Astrocyte (in vitro differentiated cells and primary cell): Measurements from ENCODE around the gene CXCR4. TPM values are rescaled to one million over a fixed set of nuclear protein-coding genes. Genes with fewer than 3 reads are reported as not detected.

Experiments used
- DNase-seq: peaks from one replicate; pipeline ENCODE4 v3.0.0-alpha.2; 2010; ENCODE audit warnings: low read depth
- FAIRE-seq: peaks from 2 replicates; lab custom pipeline; 2011; peaks lifted over from hg19 to GRCh38; lab: Jason Lieb, UNC
- H2AFZ ChIP-seq: 2 replicates; pipeline ENCODE4 v1.6.0; 2012; ENCODE audit warnings: low read depth, low read length, inconsistent platforms
- H3K27ac ChIP-seq: 2 replicates; pipeline ENCODE4 v1.5.1; 2011; ENCODE audit warnings: low read depth, low read length, inconsistent platforms
- H3K27me3 ChIP-seq: 2 replicates; pipeline ENCODE4 v1.6.0; 2011; ENCODE audit warnings: low read length, inconsistent platforms; ENCODE audit not compliant: insufficient read depth
- H3K36me3 ChIP-seq: 2 replicates; pipeline ENCODE4 v1.5.1; 2011; ENCODE audit warnings: low read length, inconsistent platforms; ENCODE audit not compliant: insufficient read depth
- H3K4me1 ChIP-seq: 2 replicates; pipeline ENCODE4 v1.5.1; 2011; ENCODE audit warnings: low read length, inconsistent platforms; ENCODE audit not compliant: insufficient read depth
- H3K4me2 ChIP-seq: 2 replicates; pipeline ENCODE4 v1.6.0; 2012; ENCODE audit warnings: low read length, inconsistent platforms
- H3K4me3 ChIP-seq: 2 replicates; pipeline ENCODE4 v1.5.1; 2011; ENCODE audit warnings: low read depth, mild to moderate bottlenecking, low read length, inconsistent platforms; ENCODE audit not compliant: insufficient read depth
- H3K79me2 ChIP-seq: 2 replicates; pipeline ENCODE4 v1.6.0; 2012; ENCODE audit warnings: mild to moderate bottlenecking, low read length, inconsistent platforms; ENCODE audit not compliant: insufficient read depth
- H3K9ac ChIP-seq: 2 replicates; pipeline ENCODE4 v1.6.0; 2012; ENCODE audit warnings: mild to moderate bottlenecking, low read length, inconsistent platforms
- H3K9me3 ChIP-seq: 2 replicates; pipeline ENCODE4 v1.5.1; 2012; ENCODE audit warnings: low read depth, mild to moderate bottlenecking, low read length, inconsistent platforms; ENCODE audit not compliant: insufficient read depth
- H4K20me1 ChIP-seq: 2 replicates; pipeline ENCODE4 v1.6.0; 2012; ENCODE audit warnings: low read length, inconsistent platforms; ENCODE audit not compliant: insufficient read depth
- H3K27ac Mint-ChIP-seq: one replicate; pipeline ENCODE4 v1.8.0; 2021; ENCODE audit warnings: mild to moderate bottlenecking, mixed read lengths; ENCODE audit not compliant: unreplicated experiment
- H3K27me3 Mint-ChIP-seq: one replicate; pipeline ENCODE4 v1.8.0; 2021; ENCODE audit warnings: low read depth, mixed read lengths; ENCODE audit not compliant: unreplicated experiment
- H3K36me3 Mint-ChIP-seq: one replicate; pipeline ENCODE4 v1.8.0; 2021; ENCODE audit warnings: low read depth, mixed read lengths; ENCODE audit not compliant: unreplicated experiment
- H3K4me1 Mint-ChIP-seq: one replicate; pipeline ENCODE4 v1.8.0; 2021; ENCODE audit warnings: low read depth, mixed read lengths; ENCODE audit not compliant: unreplicated experiment
- H3K4me3 Mint-ChIP-seq: one replicate; pipeline ENCODE4 v1.8.0; 2021; ENCODE audit warnings: mild to moderate bottlenecking, moderate library complexity, mixed read lengths; ENCODE audit not compliant: unreplicated experiment
- H3K9me3 Mint-ChIP-seq: one replicate; pipeline ENCODE4 v1.8.0; 2021; ENCODE audit warnings: mild to moderate bottlenecking, mixed read lengths; ENCODE audit not compliant: unreplicated experiment
- EZH2 ChIP-seq: IDR thresholded peaks from 2 replicates; pipeline ENCODE4 v1.6.1; 2012; ENCODE audit warnings: mild to moderate bottlenecking, low read length, inconsistent platforms; ENCODE audit not compliant: insufficient read depth
- total RNA-seq: library from RNA; stranded (reverse); gene quantifications from 2 replicates; pipeline ENCODE4 v1.2.1, GENCODE V29; 2021
- TF ChIP-seq, protein P1 (sequence below): IDR thresholded peaks from 2 replicates; pipeline ENCODE4 v1.5.1; 2011; ENCODE audit warnings: low read depth, mild to moderate bottlenecking, inconsistent platforms, low read length, moderate library complexity; ENCODE audit not compliant: insufficient read depth

Gene CXCR4
- total RNA-seq, 1 donor from 2014 or later = 4.1 TPM

DNA sequence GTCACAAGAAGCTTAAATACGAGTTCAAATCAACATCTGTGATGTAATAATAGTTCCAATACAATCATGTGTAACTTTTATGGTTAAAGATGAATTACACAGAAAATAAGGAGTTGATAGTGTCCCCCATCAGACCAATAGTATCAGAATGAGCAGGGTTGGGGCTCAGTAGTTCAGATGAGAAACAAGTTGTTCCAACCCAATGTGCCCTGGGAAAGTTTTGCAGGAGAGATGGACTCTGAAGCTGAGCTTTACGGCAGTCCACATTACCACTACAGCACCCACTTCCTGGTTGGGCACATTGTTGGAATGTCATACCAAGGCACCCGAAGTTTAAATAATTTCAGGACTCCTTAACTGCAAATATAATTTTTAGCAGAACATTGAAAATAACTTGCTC, 12.1 kb upstream of the CXCR4 start:
- Histone ChIP-seq H4K20me1 (no peaks in the 10 kb centered on the region), H2AFZ (no peak overlapping the region), H3K27ac (no peak overlapping the region), H3K4me1 (no peaks in the 10 kb centered on the region), H3K36me3 (no peaks in the 10 kb centered on the region), H3K79me2 (no peaks in the 10 kb centered on the region), H3K9ac (no peak overlapping the region), H3K4me3 (no peak overlapping the region), H3K27me3 (peaks cover 11% of the 10 kb centered on the region), H3K4me2 (no peak overlapping the region), H3K9me3 (no peaks in the 10 kb centered on the region)
- H3K4me3 Mint-ChIP-seq = no peak overlapping the region
- no peak overlapping the region for H3K27ac Mint-ChIP-seq
- H3K9me3 Mint-ChIP-seq = no peaks in the 10 kb centered on the region
- DNase-seq = no peak
- peaks cover 2% of the 10 kb centered on the region for H3K27me3 Mint-ChIP-seq
- FAIRE-seq = no peak
- H3K36me3 Mint-ChIP-seq = no peaks in the 10 kb centered on the region
- no peak for TF ChIP-seq EZH2
- H3K4me1 Mint-ChIP-seq = peaks cover 32% of the 10 kb centered on the region

GRCh38 chr2:136129601-136130000, 11.7 kb upstream of the CXCR4 start:
- FAIRE-seq (no peak), DNase-seq (no peak)
- Mint-ChIP-seq H3K27me3 (peaks cover 2% of the 10 kb centered on the region), H3K27ac (no peak overlapping the region), H3K9me3 (no peaks in the 10 kb centered on the region), H3K36me3 (no peaks in the 10 kb centered on the region), H3K4me1 (peaks cover 29% of the 10 kb centered on the region), H3K4me3 (no peak overlapping the region)
- H3K9ac ChIP-seq = no peak overlapping the region
- H3K79me2 ChIP-seq = no peaks in the 10 kb centered on the region
- TF ChIP-seq, protein P1, sequence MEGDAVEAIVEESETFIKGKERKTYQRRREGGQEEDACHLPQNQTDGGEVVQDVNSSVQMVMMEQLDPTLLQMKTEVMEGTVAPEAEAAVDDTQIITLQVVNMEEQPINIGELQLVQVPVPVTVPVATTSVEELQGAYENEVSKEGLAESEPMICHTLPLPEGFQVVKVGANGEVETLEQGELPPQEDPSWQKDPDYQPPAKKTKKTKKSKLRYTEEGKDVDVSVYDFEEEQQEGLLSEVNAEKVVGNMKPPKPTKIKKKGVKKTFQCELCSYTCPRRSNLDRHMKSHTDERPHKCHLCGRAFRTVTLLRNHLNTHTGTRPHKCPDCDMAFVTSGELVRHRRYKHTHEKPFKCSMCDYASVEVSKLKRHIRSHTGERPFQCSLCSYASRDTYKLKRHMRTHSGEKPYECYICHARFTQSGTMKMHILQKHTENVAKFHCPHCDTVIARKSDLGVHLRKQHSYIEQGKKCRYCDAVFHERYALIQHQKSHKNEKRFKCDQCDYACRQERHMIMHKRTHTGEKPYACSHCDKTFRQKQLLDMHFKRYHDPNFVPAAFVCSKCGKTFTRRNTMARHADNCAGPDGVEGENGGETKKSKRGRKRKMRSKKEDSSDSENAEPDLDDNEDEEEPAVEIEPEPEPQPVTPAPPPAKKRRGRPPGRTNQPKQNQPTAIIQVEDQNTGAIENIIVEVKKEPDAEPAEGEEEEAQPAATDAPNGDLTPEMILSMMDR = no peak
- no peak for TF ChIP-seq EZH2
- no peak overlapping the region for H3K4me2 ChIP-seq
- H3K27me3 ChIP-seq = peaks cover 11% of the 10 kb centered on the region
- H3K27ac ChIP-seq = no peak overlapping the region
- no peak overlapping the region for H2AFZ ChIP-seq
- H3K4me1 ChIP-seq = no peaks in the 10 kb centered on the region
- no peak overlapping the region for H3K4me3 ChIP-seq
- no peaks in the 10 kb centered on the region for H4K20me1 ChIP-seq
- H3K9me3 ChIP-seq = no peaks in the 10 kb centered on the region
- no peaks in the 10 kb centered on the region for H3K36me3 ChIP-seq

DNA sequence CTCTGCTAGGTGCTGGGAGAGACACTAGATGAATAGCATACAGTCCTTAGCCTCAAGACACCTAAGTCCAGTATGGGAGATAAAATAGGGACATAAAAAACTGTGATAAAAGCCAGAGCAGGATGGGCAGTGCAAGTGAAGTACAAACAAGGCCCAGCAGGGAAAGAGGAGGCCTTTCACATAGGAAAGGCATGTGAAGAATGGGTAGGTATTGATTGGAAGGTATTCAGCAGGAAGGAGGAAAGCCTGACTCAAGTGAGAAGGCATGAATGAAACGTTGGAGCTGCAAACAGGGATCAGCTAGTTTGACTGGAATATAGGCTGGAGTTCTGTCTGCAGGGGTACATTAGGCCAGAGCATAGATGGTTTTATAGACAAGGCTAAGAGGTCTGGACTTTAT, 11.0 kb upstream of the CXCR4 start:
- H3K9ac ChIP-seq = no peak overlapping the region
- Mint-ChIP-seq H3K36me3 (no peaks in the 10 kb centered on the region), H3K27ac (peak overlapping the region; percentile 4), H3K27me3 (peaks cover 2% of the 10 kb centered on the region), H3K4me3 (no peak overlapping the region), H3K9me3 (no peaks in the 10 kb centered on the region), H3K4me1 (peaks cover 24% of the 10 kb centered on the region)
- no peaks in the 10 kb centered on the region for H3K4me1 ChIP-seq
- H3K4me3 ChIP-seq = no peak overlapping the region
- DNase-seq = no peak
- H3K4me2 ChIP-seq = no peak overlapping the region
- peaks cover 17% of the 10 kb centered on the region for H3K27me3 ChIP-seq
- no peaks in the 10 kb centered on the region for H3K9me3 ChIP-seq
- TF ChIP-seq, protein P1 = no peak
- TF ChIP-seq EZH2 = no peak
- no peaks in the 10 kb centered on the region for H4K20me1 ChIP-seq
- H3K79me2 ChIP-seq = no peaks in the 10 kb centered on the region
- no peaks in the 10 kb centered on the region for H3K36me3 ChIP-seq
- H3K27ac ChIP-seq = no peak overlapping the region
- no peak for FAIRE-seq
- no peak overlapping the region for H2AFZ ChIP-seq
